Measurements from ENCODE around the gene RAD52. TPM values are rescaled to one million over a fixed set of nuclear protein-coding genes. Genes with fewer than 3 reads are reported as not detected.
A peak's percentile ranks its signal among the peaks of the same experiment; 100 is the strongest.

The RAD52 gene
- total RNA-seq, 5 donors from 2014 or later (not counting 1 experiment from before 2014, with no cell fraction given): 12.7 to 28.4 (median 18.3) TPM

GRCh38 chr12:884746-885414 is 64.6 kb downstream of the RAD52 start:
- H3K27me3 ChIP-seq (replicated peaks in 1 of 2; ENCODE audit: control insufficient read depth in 2 of 2, extremely low read depth in 1 of 2, insufficient read depth in 2 of 2, low read length in 1 of 2): no peaks in the 10 kb centered on the region
- no peaks in the 10 kb centered on the region for H3K4me1 Mint-ChIP-seq
- H3K36me3 ChIP-seq (ENCODE audit: control insufficient read depth in 2 of 2, extremely low read depth in 1 of 2, insufficient read depth in 1 of 2, low read length in 1 of 2): peaks cover 25 to 96% of the 10 kb centered on the region in 2 donors
- no peak overlapping the region for H3K27ac ChIP-seq (ENCODE audit: low read length)
- ATAC-seq (replicated peaks in 1 of 4) (no peak), DNase-seq (no peak)
- CTCF ChIA-PET: interaction anchor here in 1 of 2 donors (0.6 kb wide), 1 partner anchor 64 kb away, joined by 6 read pairs; no protein-coding TSS in a partner anchor
- no peaks in the 10 kb centered on the region for H3K9me3 ChIP-seq
- POLR2A ChIA-PET: interaction anchor here (0.6 to 0.9 kb wide), 2 partner anchors 19 to 83 kb away, joined by 3 read pairs; no protein-coding TSS in a partner anchor
- no peaks in the 10 kb centered on the region for H3K9me3 Mint-ChIP-seq
- no peak overlapping the region for H3K4me3 ChIP-seq (ENCODE audit: control insufficient read depth in 1 of 2, extremely low read depth in 1 of 2, low read length in 1 of 2)
- WGBS (ENCODE audit: insufficient coverage): 91% methylated on average over 5 of the region's 5 CpGs
- no peaks in the 10 kb centered on the region for H3K4me1 ChIP-seq (ENCODE audit: control insufficient read depth in 1 of 2, extremely low read depth in 1 of 2, insufficient read depth in 2 of 2, low read length in 2 of 2)
- peaks cover 75% of the 10 kb centered on the region for H3K36me3 Mint-ChIP-seq
- H3K27ac Mint-ChIP-seq: peak overlapping the region in 1 of 2 donors; percentile 71
- no peak overlapping the region for H3K4me3 Mint-ChIP-seq
- H3K27me3 Mint-ChIP-seq: no peaks in the 10 kb centered on the region

GRCh38 chr12:880656-881055 is 68.8 kb downstream of the RAD52 start:
- H3K9me3 Mint-ChIP-seq: no peaks in the 10 kb centered on the region
- no peaks in the 10 kb centered on the region for H3K4me1 Mint-ChIP-seq
- CTCF ChIA-PET: no interaction called here
- no peaks in the 10 kb centered on the region for H3K9me3 ChIP-seq
- DNase-seq (no peak), ATAC-seq (replicated peaks in 1 of 4) (no peak)
- peaks cover 61% of the 10 kb centered on the region for H3K36me3 Mint-ChIP-seq
- H3K27me3 ChIP-seq (replicated peaks in 1 of 2; ENCODE audit: control insufficient read depth in 2 of 2, extremely low read depth in 1 of 2, insufficient read depth in 2 of 2, low read length in 1 of 2): no peaks in the 10 kb centered on the region
- POLR2A ChIA-PET: no interaction called here
- peak overlapping the region in 1 of 2 donors; percentile 17 for H3K27ac Mint-ChIP-seq
- WGBS (ENCODE audit: insufficient coverage): 100% methylated on average over 1 of the region's 4 CpGs
- H3K4me3 ChIP-seq (ENCODE audit: control insufficient read depth in 1 of 2, extremely low read depth in 1 of 2, low read length in 1 of 2): no peak overlapping the region
- peaks cover 18 to 84% of the 10 kb centered on the region in 2 donors for H3K36me3 ChIP-seq (ENCODE audit: control insufficient read depth in 2 of 2, extremely low read depth in 1 of 2, insufficient read depth in 1 of 2, low read length in 1 of 2)
- H3K4me3 Mint-ChIP-seq: no peak overlapping the region
- no peaks in the 10 kb centered on the region for H3K4me1 ChIP-seq (ENCODE audit: control insufficient read depth in 1 of 2, extremely low read depth in 1 of 2, insufficient read depth in 2 of 2, low read length in 2 of 2)
- no peaks in the 10 kb centered on the region for H3K27me3 Mint-ChIP-seq
- no peak overlapping the region for H3K27ac ChIP-seq (ENCODE audit: low read length)

GRCh38 chr12:879641-880040 is 69.9 kb downstream of the RAD52 start:
- Mint-ChIP-seq H3K36me3 (peaks cover 54% of the 10 kb centered on the region), H3K27me3 (no peaks in the 10 kb centered on the region), H3K9me3 (no peaks in the 10 kb centered on the region), H3K4me3 (no peak overlapping the region), H3K4me1 (no peaks in the 10 kb centered on the region), H3K27ac (peak overlapping the region in 1 of 2 donors; percentile 2)
- H3K27me3 ChIP-seq (replicated peaks in 1 of 2; ENCODE audit: control insufficient read depth in 2 of 2, extremely low read depth in 1 of 2, insufficient read depth in 2 of 2, low read length in 1 of 2): no peaks in the 10 kb centered on the region
- no peaks in the 10 kb centered on the region for H3K9me3 ChIP-seq
- ATAC-seq (replicated peaks in 1 of 4): no peak
- POLR2A ChIA-PET: no interaction called here
- CTCF ChIA-PET: no interaction called here
- 97% methylated on average over 5 of the region's 5 CpGs for WGBS (ENCODE audit: insufficient coverage)
- H3K27ac ChIP-seq (ENCODE audit: low read length): no peak overlapping the region
- H3K4me3 ChIP-seq (ENCODE audit: control insufficient read depth in 1 of 2, extremely low read depth in 1 of 2, low read length in 1 of 2): no peak overlapping the region
- no peak for DNase-seq
- H3K36me3 ChIP-seq (ENCODE audit: control insufficient read depth in 2 of 2, extremely low read depth in 1 of 2, insufficient read depth in 1 of 2, low read length in 1 of 2): peaks cover 10 to 74% of the 10 kb centered on the region in 2 donors
- no peaks in the 10 kb centered on the region for H3K4me1 ChIP-seq (ENCODE audit: control insufficient read depth in 1 of 2, extremely low read depth in 1 of 2, insufficient read depth in 2 of 2, low read length in 2 of 2)

GRCh38 chr12:873954-874353 is 75.5 kb downstream of the RAD52 start:
- H3K4me1 ChIP-seq (ENCODE audit: control insufficient read depth in 1 of 2, extremely low read depth in 1 of 2, insufficient read depth in 2 of 2, low read length in 2 of 2): peaks cover 3 to 5% of the 10 kb centered on the region in 2 experiments
- peaks cover 13% of the 10 kb centered on the region for H3K36me3 Mint-ChIP-seq
- no peak overlapping the region for H3K4me3 ChIP-seq (ENCODE audit: control insufficient read depth in 1 of 2, extremely low read depth in 1 of 2, low read length in 1 of 2)
- peaks cover 10 to 17% (median 17%) of the 10 kb centered on the region in 3 donors for H3K4me1 Mint-ChIP-seq
- CTCF ChIA-PET: interaction anchor here in 1 of 2 donors (0.6 to 1.5 kb wide), 3 partner anchors 9 to 219 kb away, joined by 3 read pairs; no protein-coding TSS in a partner anchor
- POLR2A ChIA-PET: interaction anchor here (0.5 to 0.7 kb wide), 3 partner anchors 9 to 94 kb away, joined by 3 to 4 read pairs (median 4); no protein-coding TSS in a partner anchor
- H3K27me3 ChIP-seq (replicated peaks in 1 of 2; ENCODE audit: control insufficient read depth in 2 of 2, extremely low read depth in 1 of 2, insufficient read depth in 2 of 2, low read length in 1 of 2): no peaks in the 10 kb centered on the region
- H3K4me3 Mint-ChIP-seq: no peak overlapping the region
- H3K27ac ChIP-seq (ENCODE audit: low read length): no peak overlapping the region
- H3K9me3 ChIP-seq: no peaks in the 10 kb centered on the region
- WGBS (ENCODE audit: insufficient coverage): no CpG with 5 or more reads among the region's 2 CpGs
- peak overlapping the region in 1 of 2 donors; percentile 44 for H3K27ac Mint-ChIP-seq
- H3K9me3 Mint-ChIP-seq: no peaks in the 10 kb centered on the region
- ATAC-seq (replicated peaks in 1 of 4): no peak
- H3K27me3 Mint-ChIP-seq: no peaks in the 10 kb centered on the region
- DNase-seq: no peak
- H3K36me3 ChIP-seq (ENCODE audit: control insufficient read depth in 2 of 2, extremely low read depth in 1 of 2, insufficient read depth in 1 of 2, low read length in 1 of 2): peaks cover 0 to 43% of the 10 kb centered on the region in 2 donors

- H3K27ac Mint-ChIP-seq: peak overlapping the region; percentile 18 to 63
- CTCF ChIA-PET: interaction anchor here in 1 of 2 donors (0.5 kb wide), 1 partner anchor 124 kb away, joined by 3 read pairs; no protein-coding TSS in a partner anchor
- H3K36me3 Mint-ChIP-seq: peaks cover 22% of the 10 kb centered on the region
- POLR2A ChIA-PET: interaction anchor here in 1 of 2 donors (0.5 kb wide), 1 partner anchor 338 kb away, joined by 3 read pairs; no protein-coding TSS in a partner anchor
- peaks cover 10 to 23% (median 23%) of the 10 kb centered on the region in 3 donors for H3K4me1 Mint-ChIP-seq
- H3K27me3 Mint-ChIP-seq: no peaks in the 10 kb centered on the region
- Histone ChIP-seq H3K4me3 (ENCODE audit: control insufficient read depth in 1 of 2, extremely low read depth in 1 of 2, low read length in 1 of 2) (no peak overlapping the region), H3K36me3 (ENCODE audit: control insufficient read depth in 2 of 2, extremely low read depth in 1 of 2, insufficient read depth in 1 of 2, low read length in 1 of 2) (peaks cover 0 to 49% of the 10 kb centered on the region in 2 donors), H3K27ac (ENCODE audit: low read length) (no peak overlapping the region), H3K4me1 (ENCODE audit: control insufficient read depth in 1 of 2, extremely low read depth in 1 of 2, insufficient read depth in 2 of 2, low read length in 2 of 2) (peaks cover 3 to 5% of the 10 kb centered on the region in 2 experiments), H3K9me3 (no peaks in the 10 kb centered on the region), H3K27me3 (replicated peaks in 1 of 2; ENCODE audit: control insufficient read depth in 2 of 2, extremely low read depth in 1 of 2, insufficient read depth in 2 of 2, low read length in 1 of 2) (no peaks in the 10 kb centered on the region)
- ATAC-seq (replicated peaks in 1 of 4) (peak; percentile 60 to 83 (median 62)), DNase-seq (peak in 7 of 35 experiments; percentile 1 to 49 (median 7))
- no CpG with 5 or more reads among the region's 1 CpG for WGBS (ENCODE audit: insufficient coverage)
- H3K9me3 Mint-ChIP-seq: no peaks in the 10 kb centered on the region
- no peak overlapping the region for H3K4me3 Mint-ChIP-seq
Observed at GRCh38 chr12:870378-870777, 79.1 kb downstream of the RAD52 start.

- H3K9me3 ChIP-seq: no peaks in the 10 kb centered on the region
- H3K36me3 ChIP-seq (ENCODE audit: control insufficient read depth in 2 of 2, extremely low read depth in 1 of 2, insufficient read depth in 1 of 2, low read length in 1 of 2): peaks cover 0 to 60% of the 10 kb centered on the region in 2 donors
- 45% methylated on average over 1 of the region's 3 CpGs for WGBS (ENCODE audit: insufficient coverage)
- H3K27ac Mint-ChIP-seq: peak overlapping the region in 1 of 2 donors; percentile 46
- peaks cover 27% of the 10 kb centered on the region for H3K36me3 Mint-ChIP-seq
- ChIA-PET CTCF (no interaction called here), POLR2A (interaction anchor here in 1 of 2 donors (0.6 kb wide), 1 partner anchor 39 kb away, joined by 3 read pairs; no protein-coding TSS in a partner anchor)
- H3K27ac ChIP-seq (ENCODE audit: low read length): no peak overlapping the region
- no peak overlapping the region for H3K4me3 ChIP-seq (ENCODE audit: control insufficient read depth in 1 of 2, extremely low read depth in 1 of 2, low read length in 1 of 2)
- H3K4me3 Mint-ChIP-seq: no peak overlapping the region
- peaks cover 15 to 27% (median 25%) of the 10 kb centered on the region in 3 donors for H3K4me1 Mint-ChIP-seq
- peaks cover 3 to 5% of the 10 kb centered on the region in 2 experiments for H3K4me1 ChIP-seq (ENCODE audit: control insufficient read depth in 1 of 2, extremely low read depth in 1 of 2, insufficient read depth in 2 of 2, low read length in 2 of 2)
- no peaks in the 10 kb centered on the region for H3K27me3 Mint-ChIP-seq
- no peaks in the 10 kb centered on the region for H3K9me3 Mint-ChIP-seq
- ATAC-seq (replicated peaks in 1 of 4) (no peak), DNase-seq (peak in 1 of 35 experiments; percentile 11)
- H3K27me3 ChIP-seq (replicated peaks in 1 of 2; ENCODE audit: control insufficient read depth in 2 of 2, extremely low read depth in 1 of 2, insufficient read depth in 2 of 2, low read length in 1 of 2): no peaks in the 10 kb centered on the region
Observed at GRCh38 chr12:868722-869121, 80.8 kb downstream of the RAD52 start.

Measured in T-cell (primary cell).